ENCODE data around the gene SDSL. TPM values are rescaled to one million over a fixed set of nuclear protein-coding genes. Genes with fewer than 3 reads are reported as not detected.

The SDSL gene
- total and polyA plus RNA-seq, 8 donors: 5.4 to 14.2 (median 9.6) TPM

GRCh38 chr12:113456761-113457160 is 34.6 kb downstream of the SDSL start:
- WGBS, 2 donors: 63 to 70% methylated on average over 4 of the region's 4 CpGs
- H3K4me1 ChIP-seq: no peaks in the 10 kb centered on the region
- H3K27ac ChIP-seq: no peak overlapping the region
- no peak for ATAC-seq
- FAIRE-seq: no peak
- TF ChIP-seq CTCF (IDR thresholded peaks at IDR 0.05): no peak
- no peaks in the 10 kb centered on the region for H3K9me3 ChIP-seq
- intact Hi-C loops (cut with DNase I): no loop called here
- no peaks in the 10 kb centered on the region for H3K27me3 ChIP-seq
- no peaks in the 10 kb centered on the region for H3K36me3 ChIP-seq
- H3K4me3 ChIP-seq: no peak overlapping the region
- DNase-seq: peak in 1 of 6 donors; percentile 21

- TF ChIP-seq CTCF (IDR thresholded peaks at IDR 0.05): no peak
- WGBS, 2 donors: 55 to 59% methylated on average over 10 of the region's 10 CpGs
- Histone ChIP-seq H3K4me1 (no peaks in the 10 kb centered on the region), H3K27ac (no peak overlapping the region), H3K27me3 (no peaks in the 10 kb centered on the region), H3K4me3 (no peak overlapping the region), H3K9me3 (no peaks in the 10 kb centered on the region), H3K36me3 (no peaks in the 10 kb centered on the region)
- intact Hi-C loops (cut with DNase I): no loop called here
- FAIRE-seq (no peak), ATAC-seq (no peak), DNase-seq (peak in 1 of 6 donors; percentile 4)
These were observed 35.0 kb downstream of the SDSL start for GRCh38 chr12:113457185-113457584.

- Histone ChIP-seq H3K4me3 (no peak overlapping the region), H3K27me3 (peaks cover 0 to under 1% (median under 1%) of the 10 kb centered on the region in 4 donors), H3K4me1 (peaks cover 0 to 3% (median 0%) of the 10 kb centered on the region in 3 donors), H3K27ac (no peak overlapping the region), H3K36me3 (no peaks in the 10 kb centered on the region), H3K9me3 (no peaks in the 10 kb centered on the region)
- FAIRE-seq (no peak), ATAC-seq (no peak), DNase-seq (no peak)
- TF ChIP-seq CTCF (IDR thresholded peaks at IDR 0.05): no peak
- intact Hi-C loops (cut with DNase I): no loop called here
- WGBS, 2 donors: 24 to 25% methylated on average over 4 of the region's 4 CpGs
These were observed 35.5 kb downstream of the SDSL start for GRCh38 chr12:113457710-113458109.

DNA sequence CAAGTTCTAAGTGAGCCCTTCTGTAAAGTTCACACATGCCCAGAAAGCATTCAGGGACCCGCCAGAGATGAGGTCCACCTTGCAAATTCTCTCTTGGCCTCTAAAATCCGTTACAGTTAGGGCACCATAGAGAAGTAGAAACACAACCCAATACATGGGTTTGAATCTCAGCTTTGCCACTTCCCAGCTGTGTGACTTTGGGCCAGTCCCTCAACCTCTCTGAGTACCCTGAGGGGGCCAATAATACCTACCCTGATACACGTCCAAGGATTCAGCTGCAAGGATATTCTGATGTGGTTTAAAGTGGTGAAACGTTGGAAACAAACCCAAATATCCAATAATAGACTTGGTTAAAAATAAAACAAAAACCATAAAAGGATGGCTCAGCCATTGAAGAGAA is 37.8 kb downstream of the SDSL start:
- no peak for TF ChIP-seq CTCF (IDR thresholded peaks at IDR 0.05)
- H3K36me3 ChIP-seq: no peaks in the 10 kb centered on the region
- intact Hi-C loops (cut with DNase I): loop anchor here in 1 of 3 donors (5.0 kb wide), 1 partner anchor 452 kb away; no protein-coding TSS in a partner anchor
- H3K4me3 ChIP-seq: no peak overlapping the region
- no peak for ATAC-seq
- WGBS, 2 donors: 37 to 47% methylated on average over 4 of the region's 4 CpGs
- peaks cover 7 to 22% (median 8%) of the 10 kb centered on the region in 4 donors for H3K27me3 ChIP-seq
- peaks cover 0 to 12% (median 6%) of the 10 kb centered on the region in 3 donors for H3K4me1 ChIP-seq
- H3K9me3 ChIP-seq: no peaks in the 10 kb centered on the region
- no peak for FAIRE-seq
- DNase-seq: no peak
- H3K27ac ChIP-seq: no peak overlapping the region

- DNase-seq (no peak), FAIRE-seq (no peak)
- TF ChIP-seq CTCF (IDR thresholded peaks at IDR 0.05): no peak
These were observed 39.5 kb downstream of the SDSL start for GRCh38 chr12:113461666-113462065.

More at GRCh38 chr12:113461666-113462065, 39.5 kb downstream of the SDSL start:
- Histone ChIP-seq H3K9me3 (no peaks in the 10 kb centered on the region), H3K27ac (no peak overlapping the region), H3K4me3 (no peak overlapping the region), H3K27me3 (peaks cover 8 to 38% (median 12%) of the 10 kb centered on the region in 4 donors), H3K36me3 (no peaks in the 10 kb centered on the region), H3K4me1 (peaks cover 3 to 14% (median 6%) of the 10 kb centered on the region in 3 donors)
- intact Hi-C loops (cut with DNase I): loop anchor here in 1 of 3 donors (5.0 kb wide), 1 partner anchor 451 kb away; no protein-coding TSS in a partner anchor
- peak in 2 of 4 donors; percentile 19 to 40 for ATAC-seq
- 66 to 69% methylated on average over 5 of the region's 5 CpGs for WGBS, 2 donors
